ENCODE data around the gene BFSP1. TPM values are rescaled to one million over a fixed set of nuclear protein-coding genes. Genes with fewer than 3 reads are reported as not detected.

BFSP1 gene
- total and polyA plus RNA-seq, 4 donors = 1.5 to 9.9 (median 2.5) TPM

DNA sequence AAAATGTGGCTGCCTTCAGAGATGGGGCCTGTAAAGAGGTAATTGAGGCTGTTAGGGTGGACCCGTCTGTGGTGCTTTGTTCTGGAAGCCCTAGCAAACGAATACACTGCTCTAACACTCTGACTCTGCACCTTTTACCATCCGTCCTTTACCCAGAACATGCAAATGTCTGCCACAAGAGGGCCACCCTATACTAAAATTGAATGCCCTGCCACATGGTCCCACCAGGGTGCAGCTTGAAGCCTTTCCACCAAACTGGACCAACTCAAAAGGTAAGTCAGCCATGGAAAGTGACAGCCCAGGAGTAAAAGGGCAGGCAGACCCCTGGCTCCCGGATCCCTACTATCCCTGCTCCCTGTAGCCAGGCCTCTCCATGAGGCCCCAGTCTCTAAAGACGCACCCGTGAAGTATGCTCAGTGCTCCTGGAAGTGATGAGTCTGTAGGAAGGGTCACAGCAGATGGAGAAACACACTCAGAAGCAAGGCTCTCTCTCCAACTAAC, 5.8 kb upstream of the BFSP1 start:
- H3K27me3 ChIP-seq (ENCODE audit: control insufficient read depth in 1 of 2, insufficient read depth in 2 of 2, low read length in 1 of 2) = no peaks in the 10 kb centered on the region
- H3K9me3 ChIP-seq (ENCODE audit: control insufficient read depth, low read length) = no peaks in the 10 kb centered on the region
- intact Hi-C loops (cut with DNase I) = loop anchor here (1.0 to 10.0 kb wide), 5 partner anchors 34 to 358 kb away; partner anchors contain the start of gene DSTN (in 1 of the 2)
- peaks cover 0 to 6% of the 10 kb centered on the region in 2 donors for H3K4me1 ChIP-seq (ENCODE audit: control insufficient read depth in 1 of 2, insufficient read depth in 2 of 2, low read length in 2 of 2)
- peak; percentile 68 to 80 for DNase-seq
- H3K36me3 ChIP-seq (ENCODE audit: control insufficient read depth in 1 of 2, insufficient read depth in 2 of 2, low read length in 1 of 2) = no peaks in the 10 kb centered on the region
- peak; percentile 94 for ATAC-seq (ENCODE audit: low FRiP score)
- 19 to 20% methylated on average over 6 of the region's 6 CpGs for WGBS, 2 donors
- H3K27ac ChIP-seq (ENCODE audit: low read depth in 1 of 2, low read length in 2 of 2) = peak overlapping the region in 1 of 2 donors; percentile 32
- H3K4me3 ChIP-seq (ENCODE audit: low read length in 2 of 2) = no peak overlapping the region

DNA sequence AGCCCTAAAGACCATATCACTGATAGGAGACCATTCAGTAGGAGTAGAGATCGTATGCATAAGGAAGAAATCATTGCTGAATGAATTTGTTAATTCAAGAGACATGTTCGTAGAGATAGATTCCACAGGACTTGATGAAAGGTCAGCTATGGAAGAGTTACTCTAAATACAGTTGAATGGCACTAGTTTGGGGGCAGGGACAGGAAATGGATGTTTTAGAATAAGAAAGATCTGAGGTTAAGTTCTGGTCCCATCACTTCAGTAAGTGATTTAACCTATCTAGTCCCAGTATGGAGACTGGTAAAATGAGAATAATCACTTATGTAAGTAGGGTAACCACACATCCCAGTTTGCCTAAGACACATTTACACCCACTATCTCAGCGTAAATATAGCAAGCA, 2.9 kb upstream of the BFSP1 start:
- ATAC-seq (ENCODE audit: low FRiP score) = no peak
- intact Hi-C loops (cut with DNase I) = loop anchor here in 1 of 2 donors (10.0 kb wide), 1 partner anchor 361 kb away; no protein-coding TSS in a partner anchor
- no peak overlapping the region for H3K4me3 ChIP-seq (ENCODE audit: low read length in 2 of 2)
- WGBS, 2 donors = 91 to 92% methylated on average over 3 of the region's 3 CpGs
- peaks cover 0 to 3% of the 10 kb centered on the region in 2 donors for H3K4me1 ChIP-seq (ENCODE audit: control insufficient read depth in 1 of 2, insufficient read depth in 2 of 2, low read length in 2 of 2)
- DNase-seq = no peak
- H3K9me3 ChIP-seq (ENCODE audit: control insufficient read depth, low read length) = no peaks in the 10 kb centered on the region
- no peak overlapping the region for H3K27ac ChIP-seq (ENCODE audit: low read depth in 1 of 2, low read length in 2 of 2)
- no peaks in the 10 kb centered on the region for H3K27me3 ChIP-seq (ENCODE audit: control insufficient read depth in 1 of 2, insufficient read depth in 2 of 2, low read length in 1 of 2)
- no peaks in the 10 kb centered on the region for H3K36me3 ChIP-seq (ENCODE audit: control insufficient read depth in 1 of 2, insufficient read depth in 2 of 2, low read length in 1 of 2)

DNA sequence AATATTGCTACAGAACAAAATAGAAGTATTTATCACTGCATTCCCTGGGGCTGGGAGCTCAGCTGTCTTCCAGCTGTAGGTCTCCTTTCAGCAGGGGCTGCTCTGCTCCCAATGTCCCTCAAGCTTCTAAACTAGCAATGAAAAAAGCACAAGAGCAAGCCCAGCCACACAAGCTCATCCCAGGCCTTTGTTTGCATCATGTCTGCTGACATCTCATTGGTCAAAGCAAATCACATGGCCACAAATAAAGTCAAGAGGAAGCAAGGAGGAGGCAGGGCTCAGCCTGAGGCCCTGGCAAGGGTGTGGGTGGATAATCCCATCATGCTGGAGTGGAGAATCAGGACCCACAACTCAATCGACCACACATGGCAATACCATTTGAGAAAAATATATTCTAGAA, 2.2 kb upstream of the BFSP1 start:
- 74 to 76% methylated on average over 1 of the region's 1 CpG for WGBS, 2 donors
- Histone ChIP-seq H3K4me3 (ENCODE audit: low read length in 2 of 2) (no peak overlapping the region), H3K27ac (ENCODE audit: low read depth in 1 of 2, low read length in 2 of 2) (no peak overlapping the region), H3K9me3 (ENCODE audit: control insufficient read depth, low read length) (no peaks in the 10 kb centered on the region), H3K4me1 (ENCODE audit: control insufficient read depth in 1 of 2, insufficient read depth in 2 of 2, low read length in 2 of 2) (no peaks in the 10 kb centered on the region), H3K36me3 (ENCODE audit: control insufficient read depth in 1 of 2, insufficient read depth in 2 of 2, low read length in 1 of 2) (no peaks in the 10 kb centered on the region), H3K27me3 (ENCODE audit: control insufficient read depth in 1 of 2, insufficient read depth in 2 of 2, low read length in 1 of 2) (no peaks in the 10 kb centered on the region)
- intact Hi-C loops (cut with DNase I) = loop anchor here in 1 of 2 donors (10.0 kb wide), 1 partner anchor 361 kb away; no protein-coding TSS in a partner anchor
- no peak for ATAC-seq (ENCODE audit: low FRiP score)
- DNase-seq = no peak

DNA sequence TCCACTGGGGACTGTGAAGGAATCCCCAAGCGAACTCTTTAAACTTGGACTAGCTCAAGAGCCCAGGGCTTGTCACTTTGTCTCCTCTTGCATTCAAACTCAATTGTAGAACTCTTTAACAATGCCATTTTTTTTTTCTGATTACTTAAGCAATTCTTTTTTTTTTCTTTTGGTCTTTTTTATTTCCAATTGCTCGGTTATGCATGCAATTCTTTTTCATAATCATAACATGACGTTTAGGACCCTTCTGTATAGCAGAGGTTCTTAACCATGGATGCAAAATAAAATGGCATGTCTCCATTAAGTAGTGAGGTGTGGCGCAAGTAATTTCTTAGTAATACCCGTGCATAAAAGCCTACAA, 466 bp upstream of the BFSP1 start:
- Histone ChIP-seq H3K9me3 (ENCODE audit: control insufficient read depth, low read length) (no peaks in the 10 kb centered on the region), H3K4me1 (ENCODE audit: control insufficient read depth in 1 of 2, insufficient read depth in 2 of 2, low read length in 2 of 2) (no peaks in the 10 kb centered on the region), H3K27me3 (ENCODE audit: control insufficient read depth in 1 of 2, insufficient read depth in 2 of 2, low read length in 1 of 2) (no peaks in the 10 kb centered on the region), H3K36me3 (ENCODE audit: control insufficient read depth in 1 of 2, insufficient read depth in 2 of 2, low read length in 1 of 2) (no peaks in the 10 kb centered on the region), H3K4me3 (ENCODE audit: low read length in 2 of 2) (no peak overlapping the region), H3K27ac (ENCODE audit: low read depth in 1 of 2, low read length in 2 of 2) (no peak overlapping the region)
- no peak for ATAC-seq (ENCODE audit: low FRiP score)
- WGBS, 2 donors = 71 to 72% methylated on average over 5 of the region's 5 CpGs
- intact Hi-C loops (cut with DNase I) = loop anchor here in 1 of 2 donors (2.0 to 10.0 kb wide), 2 partner anchors 81 to 363 kb away; no protein-coding TSS in a partner anchor
- DNase-seq = no peak

DNA sequence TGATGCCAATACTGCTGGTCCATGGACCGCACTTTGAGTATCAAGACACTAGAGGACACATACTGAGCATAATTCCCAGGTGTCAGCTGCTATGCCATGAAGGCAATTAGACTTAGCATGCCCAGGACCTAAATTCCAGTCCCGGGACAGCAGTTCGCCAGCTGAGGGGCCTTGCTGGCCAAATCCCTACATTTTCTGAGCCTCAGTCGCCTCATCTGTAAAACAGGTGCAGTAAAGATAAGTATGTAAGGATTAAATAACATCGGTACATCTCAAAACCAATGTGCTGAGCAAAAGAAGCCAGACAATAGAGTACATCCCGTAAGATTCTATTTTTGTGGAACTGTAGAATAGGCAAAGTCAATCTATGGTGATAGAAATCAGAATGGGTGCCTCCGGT, 1.0 kb downstream of the BFSP1 start:
- Histone ChIP-seq H3K27me3 (ENCODE audit: control insufficient read depth in 1 of 2, insufficient read depth in 2 of 2, low read length in 1 of 2) (no peaks in the 10 kb centered on the region), H3K27ac (ENCODE audit: low read depth in 1 of 2, low read length in 2 of 2) (no peak overlapping the region), H3K36me3 (ENCODE audit: control insufficient read depth in 1 of 2, insufficient read depth in 2 of 2, low read length in 1 of 2) (no peaks in the 10 kb centered on the region), H3K4me3 (ENCODE audit: low read length in 2 of 2) (no peak overlapping the region), H3K9me3 (ENCODE audit: control insufficient read depth, low read length) (no peaks in the 10 kb centered on the region), H3K4me1 (ENCODE audit: control insufficient read depth in 1 of 2, insufficient read depth in 2 of 2, low read length in 2 of 2) (no peaks in the 10 kb centered on the region)
- DNase-seq (no peak), ATAC-seq (ENCODE audit: low FRiP score) (no peak)
- WGBS, 2 donors = 88 to 90% methylated on average over 7 of the region's 7 CpGs
- intact Hi-C loops (cut with DNase I) = loop anchor here in 1 of 2 donors (2.0 to 10.0 kb wide), 2 partner anchors 83 to 365 kb away; no protein-coding TSS in a partner anchor

DNA sequence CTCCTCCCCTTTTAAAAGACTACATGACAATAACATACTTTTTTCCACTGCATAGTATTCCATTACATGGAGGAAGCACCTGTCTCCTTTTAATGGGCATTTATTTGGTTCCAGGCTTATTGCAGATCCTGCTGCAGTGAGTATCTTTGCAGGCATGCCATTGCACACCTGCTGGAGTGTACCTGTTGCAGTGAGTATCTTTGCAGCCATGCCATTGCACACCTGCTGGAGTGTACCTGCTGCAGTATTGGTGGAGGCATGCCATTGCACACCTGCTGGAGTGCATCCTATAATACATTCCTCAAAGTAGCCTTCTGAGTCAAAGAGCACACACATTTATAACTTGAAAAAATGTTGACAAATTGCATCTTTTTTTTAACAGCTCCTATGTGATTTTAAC, 1.6 kb downstream of the BFSP1 start:
- DNase-seq (no peak), ATAC-seq (ENCODE audit: low FRiP score) (no peak)
- no peaks in the 10 kb centered on the region for H3K4me1 ChIP-seq (ENCODE audit: control insufficient read depth in 1 of 2, insufficient read depth in 2 of 2, low read length in 2 of 2)
- H3K4me3 ChIP-seq (ENCODE audit: low read length in 2 of 2) = no peak overlapping the region
- H3K9me3 ChIP-seq (ENCODE audit: control insufficient read depth, low read length) = no peaks in the 10 kb centered on the region
- intact Hi-C loops (cut with DNase I) = no loop called here
- H3K36me3 ChIP-seq (ENCODE audit: control insufficient read depth in 1 of 2, insufficient read depth in 2 of 2, low read length in 1 of 2) = no peaks in the 10 kb centered on the region
- no peaks in the 10 kb centered on the region for H3K27me3 ChIP-seq (ENCODE audit: control insufficient read depth in 1 of 2, insufficient read depth in 2 of 2, low read length in 1 of 2)
- H3K27ac ChIP-seq (ENCODE audit: low read depth in 1 of 2, low read length in 2 of 2) = no peak overlapping the region

DNA sequence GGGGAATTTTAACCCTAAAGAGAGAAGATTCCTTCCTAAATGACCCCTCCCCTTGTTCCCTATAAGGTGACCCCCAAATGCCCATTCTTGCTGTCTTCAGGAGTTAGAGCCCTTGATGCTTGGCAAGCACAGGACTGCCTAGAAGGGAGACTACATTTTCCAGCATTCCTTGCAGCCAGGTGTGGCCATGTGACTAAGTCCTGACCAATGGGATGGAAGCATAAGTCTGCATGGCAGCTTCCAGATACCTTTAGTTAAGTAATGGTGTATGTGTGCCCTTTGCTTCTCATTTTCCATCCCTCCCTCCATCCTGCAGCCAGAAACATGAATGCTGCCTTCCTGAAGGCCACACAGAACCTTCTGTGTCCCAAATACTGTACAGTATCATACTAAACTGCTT, 5.5 kb downstream of the BFSP1 start:
- Histone ChIP-seq H3K27ac (ENCODE audit: low read depth in 1 of 2, low read length in 2 of 2) (no peak overlapping the region), H3K9me3 (ENCODE audit: control insufficient read depth, low read length) (no peaks in the 10 kb centered on the region), H3K27me3 (ENCODE audit: control insufficient read depth in 1 of 2, insufficient read depth in 2 of 2, low read length in 1 of 2) (no peaks in the 10 kb centered on the region), H3K36me3 (ENCODE audit: control insufficient read depth in 1 of 2, insufficient read depth in 2 of 2, low read length in 1 of 2) (no peaks in the 10 kb centered on the region), H3K4me3 (ENCODE audit: low read length in 2 of 2) (no peak overlapping the region), H3K4me1 (ENCODE audit: control insufficient read depth in 1 of 2, insufficient read depth in 2 of 2, low read length in 2 of 2) (no peaks in the 10 kb centered on the region)
- DNase-seq (no peak), ATAC-seq (ENCODE audit: low FRiP score) (no peak)
- intact Hi-C loops (cut with DNase I) = no loop called here

DNA sequence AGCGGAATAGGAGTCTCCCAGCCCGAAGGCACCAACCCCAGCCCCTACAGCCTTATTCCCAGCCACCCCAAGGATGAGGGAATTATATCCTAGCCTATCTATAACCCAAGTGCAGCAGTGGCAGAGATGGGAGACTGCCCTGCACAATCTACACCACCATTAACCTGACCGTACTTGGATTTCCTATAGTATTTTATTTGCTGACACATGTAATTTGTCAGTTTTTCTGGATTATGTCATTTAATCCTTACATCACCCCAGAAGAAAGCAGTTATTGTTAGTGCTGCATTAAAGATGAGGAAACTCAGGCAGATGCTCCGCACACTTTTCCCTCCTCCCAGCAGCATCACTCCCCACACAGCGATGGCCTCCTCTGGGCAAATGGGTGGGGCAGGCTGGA, 6.0 kb downstream of the BFSP1 start:
- WGBS, 2 donors = 95 to 97% methylated on average over 5 of the region's 5 CpGs
- ATAC-seq (ENCODE audit: low FRiP score) (no peak), DNase-seq (no peak)
- no peaks in the 10 kb centered on the region for H3K4me1 ChIP-seq (ENCODE audit: control insufficient read depth in 1 of 2, insufficient read depth in 2 of 2, low read length in 2 of 2)
- intact Hi-C loops (cut with DNase I) = no loop called here
- no peaks in the 10 kb centered on the region for H3K9me3 ChIP-seq (ENCODE audit: control insufficient read depth, low read length)
- H3K4me3 ChIP-seq (ENCODE audit: low read length in 2 of 2) = no peak overlapping the region
- no peak overlapping the region for H3K27ac ChIP-seq (ENCODE audit: low read depth in 1 of 2, low read length in 2 of 2)
- H3K36me3 ChIP-seq (ENCODE audit: control insufficient read depth in 1 of 2, insufficient read depth in 2 of 2, low read length in 1 of 2) = no peaks in the 10 kb centered on the region
- H3K27me3 ChIP-seq (ENCODE audit: control insufficient read depth in 1 of 2, insufficient read depth in 2 of 2, low read length in 1 of 2) = no peaks in the 10 kb centered on the region

DNA sequence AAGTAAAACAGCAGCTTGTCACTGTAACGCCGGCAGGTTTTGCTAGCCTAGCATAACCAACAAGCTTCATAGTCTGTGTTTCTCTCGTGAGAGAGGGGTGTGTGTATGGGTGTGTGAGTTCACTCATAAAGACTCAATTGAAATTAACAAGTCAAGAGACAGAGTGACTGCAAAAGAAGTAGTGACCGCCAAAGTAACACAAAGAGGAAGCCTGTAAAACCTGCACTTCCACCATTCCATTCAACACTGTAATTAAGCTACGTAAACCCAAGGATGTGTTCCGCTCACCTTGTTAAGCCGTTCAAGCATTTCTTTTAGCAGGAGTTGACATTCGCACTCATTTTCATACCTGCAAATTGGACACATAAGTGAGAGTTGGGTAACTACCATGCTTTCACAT, 6.6 kb downstream of the BFSP1 start:
- H3K4me1 ChIP-seq (ENCODE audit: control insufficient read depth in 1 of 2, insufficient read depth in 2 of 2, low read length in 2 of 2) = no peaks in the 10 kb centered on the region
- no peak overlapping the region for H3K27ac ChIP-seq (ENCODE audit: low read depth in 1 of 2, low read length in 2 of 2)
- no peak overlapping the region for H3K4me3 ChIP-seq (ENCODE audit: low read length in 2 of 2)
- ATAC-seq (ENCODE audit: low FRiP score) (no peak), DNase-seq (no peak)
- H3K9me3 ChIP-seq (ENCODE audit: control insufficient read depth, low read length) = no peaks in the 10 kb centered on the region
- WGBS, 2 donors = 83 to 87% methylated on average over 8 of the region's 8 CpGs
- H3K27me3 ChIP-seq (ENCODE audit: control insufficient read depth in 1 of 2, insufficient read depth in 2 of 2, low read length in 1 of 2) = no peaks in the 10 kb centered on the region
- no peaks in the 10 kb centered on the region for H3K36me3 ChIP-seq (ENCODE audit: control insufficient read depth in 1 of 2, insufficient read depth in 2 of 2, low read length in 1 of 2)
- intact Hi-C loops (cut with DNase I) = no loop called here
